ENCODE measurements around the gene KCNK10. TPM values are rescaled to one million over a fixed set of nuclear protein-coding genes. Genes with fewer than 3 reads are reported as not detected.

The KCNK10 gene
- total and polyA plus RNA-seq, 2 donors (not counting 1 experiment from before 2014, with no cell fraction given), result 0.20 TPM; not detected in 1

GRCh38 chr14:88209273-88209672, 113.8 kb downstream of the KCNK10 start:
- H4K20me1 ChIP-seq (ENCODE audit: control insufficient read depth, insufficient read depth, low read length, poor library complexity, severe bottlenecking), result no peaks in the 10 kb centered on the region
- peak overlapping the region; percentile 48 for H3K4me2 ChIP-seq (replicated peaks; ENCODE audit: low read depth, low read length, poor library complexity, severe bottlenecking)
- 70% methylated on average over 17 of the region's 17 CpGs for WGBS (ENCODE audit: insufficient coverage)
- H3K4me1 ChIP-seq (ENCODE audit: control insufficient read depth in 2 of 2, insufficient read depth in 2 of 2, low read length in 2 of 2), result no peaks in the 10 kb centered on the region
- no peak overlapping the region for H3K27ac ChIP-seq (ENCODE audit: low read length in 2 of 2)
- Mint-ChIP-seq H3K27ac (peak overlapping the region; percentile 85), H3K27me3 (peaks cover 8% of the 10 kb centered on the region), H3K4me3 (peak overlapping the region; percentile 81), H3K9me3 (ENCODE audit: insufficient read depth) (no peaks in the 10 kb centered on the region), H3K4me1 (peaks cover 39% of the 10 kb centered on the region)
- H3K9me3 ChIP-seq (ENCODE audit: control extremely low read depth in 1 of 3, control insufficient read depth in 2 of 3, insufficient read depth in 1 of 3, low read length in 2 of 3), result no peaks in the 10 kb centered on the region
- no peak overlapping the region for H3K9ac ChIP-seq (ENCODE audit: low read length)
- DNase-seq, result peak; percentile 58
- no peaks in the 10 kb centered on the region for H3K36me3 ChIP-seq (replicated peaks in 1 of 2; ENCODE audit: control extremely low read depth in 1 of 2, control insufficient read depth in 1 of 2, extremely low read depth in 1 of 2, insufficient read depth in 2 of 2, low read length in 1 of 2)
- intact Hi-C loops (cut with micrococcal nuclease), result loop anchor here (1.0 kb wide), 1 partner anchor 203 kb away; no protein-coding TSS in a partner anchor
- ChIA-PET POLR2A (no interaction called here), CTCF (interaction anchor here (0.8 to 3.3 kb wide), 4 partner anchors 13 to 265 kb away, joined by 3 to 23 read pairs (median 6); no protein-coding TSS in a partner anchor)
- peak overlapping the region in 2 of 5 experiments; percentile 1 to 2 for H3K4me3 ChIP-seq (ENCODE audit: control extremely low read depth in 1 of 5, extremely low read depth in 1 of 5, insufficient read depth in 1 of 5, low read depth in 2 of 5, low read length in 4 of 5)
- TF ChIP-seq CTCF (IDR thresholded peaks at IDR 0.05), result no peak
- no peak for TF ChIP-seq EZH2 (IDR thresholded peaks at IDR 0.05; ENCODE audit: borderline replicate concordance, insufficient read depth, low read depth, low read length, poor library complexity, severe bottlenecking)
- ATAC-seq (ENCODE audit: low read depth), result peak; percentile 90
- H3K27me3 ChIP-seq (replicated peaks in 1 of 4; ENCODE audit: control extremely low read depth in 1 of 4, control insufficient read depth in 3 of 4, insufficient read depth in 4 of 4, low read length in 3 of 4), result peaks cover 0 to 5% (median 0%) of the 10 kb centered on the region in 4 experiments
- H3K79me2 ChIP-seq (ENCODE audit: control insufficient read depth, insufficient read depth, low read length), result no peaks in the 10 kb centered on the region
- H2AFZ ChIP-seq (ENCODE audit: insufficient read depth, low read depth, low read length, poor library complexity, severe bottlenecking), result peak overlapping the region; percentile 22

- no peak overlapping the region for H3K27ac ChIP-seq (ENCODE audit: low read length in 2 of 2)
- CTCF ChIA-PET, result interaction anchor here (0.8 to 3.3 kb wide), 3 partner anchors 13 to 264 kb away, joined by 3 to 23 read pairs (median 9); no protein-coding TSS in a partner anchor
- peak overlapping the region; percentile 48 for H3K4me2 ChIP-seq (replicated peaks; ENCODE audit: low read depth, low read length, poor library complexity, severe bottlenecking)
- H3K9ac ChIP-seq (ENCODE audit: low read length), result no peak overlapping the region
- intact Hi-C loops (cut with micrococcal nuclease), result loop anchor here (1.0 kb wide), 1 partner anchor 203 kb away; no protein-coding TSS in a partner anchor
- H3K4me1 ChIP-seq (ENCODE audit: control insufficient read depth in 2 of 2, insufficient read depth in 2 of 2, low read length in 2 of 2), result no peaks in the 10 kb centered on the region
- H3K9me3 ChIP-seq (ENCODE audit: control extremely low read depth in 1 of 3, control insufficient read depth in 2 of 3, insufficient read depth in 1 of 3, low read length in 2 of 3), result no peaks in the 10 kb centered on the region
- DNase-seq (no peak), ATAC-seq (ENCODE audit: low read depth) (peak; percentile 32)
- peak overlapping the region; percentile 85 for H3K27ac Mint-ChIP-seq
- POLR2A ChIA-PET, result no interaction called here
- peaks cover 8% of the 10 kb centered on the region for H3K27me3 Mint-ChIP-seq
- peaks cover 0 to 5% (median 0%) of the 10 kb centered on the region in 4 experiments for H3K27me3 ChIP-seq (replicated peaks in 1 of 4; ENCODE audit: control extremely low read depth in 1 of 4, control insufficient read depth in 3 of 4, insufficient read depth in 4 of 4, low read length in 3 of 4)
- no peaks in the 10 kb centered on the region for H3K9me3 Mint-ChIP-seq (ENCODE audit: insufficient read depth)
- peak overlapping the region in 1 of 5 experiments; percentile 1 for H3K4me3 ChIP-seq (ENCODE audit: control extremely low read depth in 1 of 5, extremely low read depth in 1 of 5, insufficient read depth in 1 of 5, low read depth in 2 of 5, low read length in 4 of 5)
- no peaks in the 10 kb centered on the region for H4K20me1 ChIP-seq (ENCODE audit: control insufficient read depth, insufficient read depth, low read length, poor library complexity, severe bottlenecking)
- TF ChIP-seq EZH2 (IDR thresholded peaks at IDR 0.05; ENCODE audit: borderline replicate concordance, insufficient read depth, low read depth, low read length, poor library complexity, severe bottlenecking), result no peak
- no peak for TF ChIP-seq CTCF (IDR thresholded peaks at IDR 0.05)
- peaks cover 39% of the 10 kb centered on the region for H3K4me1 Mint-ChIP-seq
- H3K79me2 ChIP-seq (ENCODE audit: control insufficient read depth, insufficient read depth, low read length), result no peaks in the 10 kb centered on the region
- WGBS (ENCODE audit: insufficient coverage), result no CpG with 5 or more reads among the region's 5 CpGs
- H3K4me3 Mint-ChIP-seq, result peak overlapping the region; percentile 81
- H3K36me3 ChIP-seq (replicated peaks in 1 of 2; ENCODE audit: control extremely low read depth in 1 of 2, control insufficient read depth in 1 of 2, extremely low read depth in 1 of 2, insufficient read depth in 2 of 2, low read length in 1 of 2), result no peaks in the 10 kb centered on the region
- H2AFZ ChIP-seq (ENCODE audit: insufficient read depth, low read depth, low read length, poor library complexity, severe bottlenecking), result peak overlapping the region; percentile 22
These were observed 114.2 kb downstream of the KCNK10 start for GRCh38 chr14:88208858-88209257.
